Gastrocnemius medialis (tissue), 4 donors: Measurements from ENCODE around the gene EN2. TPM values are rescaled to one million over a fixed set of nuclear protein-coding genes. Genes with fewer than 3 reads are reported as not detected.

Source experiments
- ATAC-seq, 2 donors: fragments of 150-250 bp; one replicate each; pipeline ENCODE4 v1.9.1; 2016
- DNase-seq, 2 donors: peaks; one replicate each; pipeline ENCODE4 v3.0.0-alpha.2; 2019
- H3K27ac ChIP-seq, 4 donors: fragments of 200-600 bp; sonication (generic); 1 replicate in 1 of 4; 2 replicates in 3 of 4; pipeline ENCODE4 v1.5.1; 2016 to 2018; ENCODE audit warnings: mild to moderate bottlenecking in 2 of 4, moderate library complexity in 1 of 4
- H3K27me3 ChIP-seq, 3 donors: fragments of 200-600 bp; sonication (generic) in 2 of 3; 1 replicate in 1 of 3; 2 replicates in 2 of 3; pipeline versions ENCODE4 v1.5.1 to v1.6.0; 2016 to 2019; ENCODE audit warnings: mild to moderate bottlenecking in 1 of 3, moderate library complexity in 1 of 3
- H3K36me3 ChIP-seq, 2 donors: fragments of 200-600 bp; sonication (generic) in 1 of 2; one replicate each; pipeline ENCODE4 v1.5.1; 2017 to 2018
- H3K4me1 ChIP-seq, 2 donors: fragments of 200-600 bp; sonication (generic) in 1 of 2; one replicate each; pipeline ENCODE4 v1.5.1; 2016 to 2017; ENCODE audit warnings: mild to moderate bottlenecking in 2 of 2
- H3K4me3 ChIP-seq, 4 donors: fragments of 200-600 bp; sonication (generic) in 3 of 4; 1 replicate in 1 of 4; 2 replicates in 3 of 4; pipeline ENCODE4 v1.5.1; 2016 to 2019; ENCODE audit warnings: mild to moderate bottlenecking in 2 of 4
- H3K9me3 ChIP-seq, 3 donors: fragments of 200-600 bp; sonication (generic) in 2 of 3; 1 replicate in 1 of 3; 2 replicates in 2 of 3; pipeline ENCODE4 v1.5.1; 2016 to 2019
- POLR2A ChIP-seq, 2 donors: fragments of 450-650 bp; IDR thresholded peaks; one replicate each; pipeline ENCODE4 v1.6.1; 2017; ENCODE audit warnings: antibody characterized with exemption in 2 of 2, mild to moderate bottlenecking in 2 of 2, moderate library complexity in 2 of 2
- in situ Hi-C, 4 donors: fragments of 200-750 bp; cut with MboI; loops; one replicate each; pipeline versions ENCODE4 v1.15.0 to v1.8.0; 2017; ENCODE audit warnings: low sequenced_read_pairs in 4 of 4
- intact Hi-C: fragments of 100-400 bp; cut with DNase I; formaldehyde crosslinking; loops from one replicate; pipeline ENCODE4 v1.15.1; 2023; ENCODE audit warnings: low total_unique reads
- total RNA-seq, 4 donors: library from RNA; depleted of rRNA; stranded (reverse); fragments of >200 nt; gene quantifications; one replicate each; pipeline versions ENCODE4 v1.1.0 to v1.2.3, GENCODE V29; 2016
- TF ChIP-seq, protein P1 (sequence below), 5 experiments: fragments of 450-650 bp in 3 of 5; fragments of 200-600 bp in 2 of 5; sonication (generic) in 2 of 5; IDR thresholded peaks in 4 of 5; conservative IDR thresholded peaks in 1 of 5; 1 replicate in 4 of 5; 2 replicates in 1 of 5; pipeline ENCODE4 v1.5.1; 2016 to 2019; ENCODE audit warnings: antibody characterized with exemption in 5 of 5, mild to moderate bottlenecking in 3 of 5, moderate library complexity in 3 of 5

The EN2 gene
- total RNA-seq, 4 donors from 2014 or later = 0.31 to 1.2 (median 0.65) TPM

DNA sequence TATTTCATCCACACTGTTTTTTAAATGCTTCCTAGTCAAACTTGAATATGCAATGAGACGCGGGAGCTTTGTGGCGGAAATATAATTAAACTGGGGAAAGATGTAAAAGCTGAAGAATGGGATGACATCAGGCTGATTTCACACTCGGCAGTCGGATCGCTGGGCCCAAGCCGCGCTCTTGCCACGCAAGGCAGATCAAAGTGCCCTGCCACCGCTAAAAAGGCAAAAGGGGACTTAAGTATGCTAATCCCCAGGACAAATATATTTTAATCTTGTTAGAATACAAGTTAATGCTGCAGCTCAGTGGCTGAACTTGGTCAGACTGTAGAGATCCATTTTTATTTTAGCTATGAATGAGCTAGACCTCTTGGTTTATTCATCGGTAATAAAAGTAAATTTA lies 13.8 kb downstream of the EN2 start:
- H3K4me1 ChIP-seq = peaks cover 0 to 9% of the 10 kb centered on the region in 2 donors
- intact Hi-C loops = no loop called here
- DNase-seq (no peak), ATAC-seq (no peak)
- no peaks in the 10 kb centered on the region for H3K36me3 ChIP-seq
- no peak overlapping the region for H3K27ac ChIP-seq
- TF ChIP-seq POLR2A (IDR thresholded peaks at IDR 0.05) = no peak
- H3K4me3 ChIP-seq = no peak overlapping the region
- no peaks in the 10 kb centered on the region for H3K9me3 ChIP-seq
- in situ Hi-C loops = no loop called here
- peaks cover 87 to 99% (median 97%) of the 10 kb centered on the region in 3 donors for H3K27me3 ChIP-seq

GRCh38 chr7:155477476-155477875 lies 19.5 kb downstream of the EN2 start:
- in situ Hi-C loops (no loop called here), intact Hi-C loops (no loop called here)
- Histone ChIP-seq H3K9me3 (no peaks in the 10 kb centered on the region), H3K4me3 (no peak overlapping the region), H3K27me3 (peaks cover 30 to 67% (median 61%) of the 10 kb centered on the region in 3 donors), H3K4me1 (no peaks in the 10 kb centered on the region), H3K36me3 (no peaks in the 10 kb centered on the region), H3K27ac (no peak overlapping the region)
- ATAC-seq = no peak
- no peak for DNase-seq
- TF ChIP-seq POLR2A (IDR thresholded peaks at IDR 0.05) = no peak
- TF ChIP-seq, protein P1, sequence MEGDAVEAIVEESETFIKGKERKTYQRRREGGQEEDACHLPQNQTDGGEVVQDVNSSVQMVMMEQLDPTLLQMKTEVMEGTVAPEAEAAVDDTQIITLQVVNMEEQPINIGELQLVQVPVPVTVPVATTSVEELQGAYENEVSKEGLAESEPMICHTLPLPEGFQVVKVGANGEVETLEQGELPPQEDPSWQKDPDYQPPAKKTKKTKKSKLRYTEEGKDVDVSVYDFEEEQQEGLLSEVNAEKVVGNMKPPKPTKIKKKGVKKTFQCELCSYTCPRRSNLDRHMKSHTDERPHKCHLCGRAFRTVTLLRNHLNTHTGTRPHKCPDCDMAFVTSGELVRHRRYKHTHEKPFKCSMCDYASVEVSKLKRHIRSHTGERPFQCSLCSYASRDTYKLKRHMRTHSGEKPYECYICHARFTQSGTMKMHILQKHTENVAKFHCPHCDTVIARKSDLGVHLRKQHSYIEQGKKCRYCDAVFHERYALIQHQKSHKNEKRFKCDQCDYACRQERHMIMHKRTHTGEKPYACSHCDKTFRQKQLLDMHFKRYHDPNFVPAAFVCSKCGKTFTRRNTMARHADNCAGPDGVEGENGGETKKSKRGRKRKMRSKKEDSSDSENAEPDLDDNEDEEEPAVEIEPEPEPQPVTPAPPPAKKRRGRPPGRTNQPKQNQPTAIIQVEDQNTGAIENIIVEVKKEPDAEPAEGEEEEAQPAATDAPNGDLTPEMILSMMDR (IDR thresholded peaks at IDR 0.05 in 4 of 5, conservative IDR thresholded peaks at IDR 0.05 in 1 of 5) = no peak

DNA sequence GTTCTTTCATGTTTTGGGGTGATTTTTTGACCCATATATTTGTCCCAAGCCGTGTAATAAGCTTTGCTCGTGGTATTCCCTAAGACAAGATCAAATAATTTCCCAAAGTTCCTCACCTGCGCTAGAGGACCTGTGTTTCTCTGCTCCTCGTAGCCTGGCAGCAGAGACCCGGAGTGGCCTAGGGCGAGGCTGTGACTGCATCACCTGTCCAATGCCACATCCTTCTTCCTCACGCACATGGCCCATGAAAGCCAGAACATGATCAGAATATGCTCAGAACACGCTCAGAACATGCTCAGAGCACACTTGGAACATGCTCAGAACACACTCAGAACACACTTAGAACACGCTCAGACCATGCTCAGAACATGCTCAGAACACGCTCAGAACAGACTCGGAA lies 23.8 kb downstream of the EN2 start:
- no peak for DNase-seq
- no peak for ATAC-seq
- H3K36me3 ChIP-seq = no peaks in the 10 kb centered on the region
- in situ Hi-C loops = no loop called here
- no peak overlapping the region for H3K27ac ChIP-seq
- no peak overlapping the region for H3K4me3 ChIP-seq
- H3K4me1 ChIP-seq = no peaks in the 10 kb centered on the region
- intact Hi-C loops = no loop called here
- H3K27me3 ChIP-seq = peaks cover 14 to 54% (median 41%) of the 10 kb centered on the region in 3 donors
- TF ChIP-seq, protein P1 (IDR thresholded peaks at IDR 0.05 in 4 of 5, conservative IDR thresholded peaks at IDR 0.05 in 1 of 5) = no peak
- TF ChIP-seq POLR2A (IDR thresholded peaks at IDR 0.05) = no peak
- H3K9me3 ChIP-seq = no peaks in the 10 kb centered on the region

DNA sequence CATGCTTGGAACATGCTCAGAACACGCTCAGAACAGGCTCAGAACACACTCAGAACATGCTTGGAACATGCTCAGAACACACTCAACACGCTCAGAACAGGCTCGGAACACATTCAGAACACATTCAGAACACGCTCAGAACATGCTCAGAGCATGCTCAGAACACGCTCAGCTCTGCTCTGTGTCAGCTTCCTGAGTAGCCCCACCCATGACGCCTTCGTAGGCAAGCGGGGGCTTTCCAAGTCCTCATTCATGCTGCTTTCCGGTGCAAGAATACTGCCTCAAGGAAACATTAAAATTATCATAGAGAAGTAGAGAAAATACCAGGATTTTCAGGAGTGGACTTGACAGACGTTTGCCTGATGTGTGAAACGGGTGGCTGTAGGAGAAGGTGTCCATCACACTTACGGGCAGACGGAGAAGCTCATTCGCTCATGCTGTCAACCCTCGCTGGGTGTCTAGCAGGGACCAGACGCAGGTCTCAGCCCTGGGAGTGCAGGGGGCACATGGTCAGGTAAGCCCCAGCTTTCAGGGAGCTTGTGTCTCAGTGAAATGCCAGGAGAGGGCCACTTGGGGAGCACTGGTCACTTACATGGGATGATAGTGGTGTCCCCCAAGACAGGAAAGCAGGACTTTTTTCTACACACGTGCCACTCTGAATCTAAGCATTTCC lies 24.7 kb downstream of the EN2 start:
- ATAC-seq (no peak), DNase-seq (no peak)
- Histone ChIP-seq H3K27ac (no peak overlapping the region), H3K4me3 (no peak overlapping the region), H3K4me1 (no peaks in the 10 kb centered on the region), H3K9me3 (no peaks in the 10 kb centered on the region), H3K27me3 (peaks cover 14 to 48% (median 34%) of the 10 kb centered on the region in 3 donors), H3K36me3 (no peaks in the 10 kb centered on the region)
- intact Hi-C loops = no loop called here
- no peak for TF ChIP-seq POLR2A (IDR thresholded peaks at IDR 0.05)
- in situ Hi-C loops = no loop called here

- Histone ChIP-seq H3K36me3 (no peaks in the 10 kb centered on the region), H3K27me3 (peaks cover 14 to 48% (median 34%) of the 10 kb centered on the region in 3 donors), H3K4me3 (no peak overlapping the region), H3K27ac (no peak overlapping the region), H3K9me3 (no peaks in the 10 kb centered on the region), H3K4me1 (no peaks in the 10 kb centered on the region)
- ATAC-seq = no peak
- intact Hi-C loops (no loop called here), in situ Hi-C loops (no loop called here)
- TF ChIP-seq, protein P1 (IDR thresholded peaks at IDR 0.05 in 4 of 5, conservative IDR thresholded peaks at IDR 0.05 in 1 of 5) = no peak
- DNase-seq = no peak
These were observed 25.3 kb downstream of the EN2 start for GRCh38 chr7:155483245-155483644.
